Gastroesophageal sphincter (tissue), 4 donors: Measurements from ENCODE around the gene MAPT. TPM values are rescaled to one million over a fixed set of nuclear protein-coding genes. Genes with fewer than 3 reads are reported as not detected.
"Not testable (repeated sequence)": the region's sequence is repeated elsewhere in the genome, so short reads cannot be mapped to it uniquely, and the experiment has no call there.

Experiments used
- ATAC-seq: fragments of 150-250 bp; one replicate; pipeline ENCODE4 v1.9.1; 2016; ENCODE audit warnings: mild to moderate bottlenecking, moderate library complexity
- H3K27ac ChIP-seq, 4 donors: fragments of 200-600 bp; sonication (generic) in 3 of 4; 1 replicate in 3 of 4; 2 replicates in 1 of 4; pipeline ENCODE4 v1.5.1; 2016 to 2019
- H3K27me3 ChIP-seq: fragments of 200-600 bp; sonication (generic); one replicate; pipeline ENCODE4 v1.5.1; 2019
- H3K36me3 ChIP-seq, 2 donors: fragments of 200-600 bp; sonication (generic); one replicate each; pipeline ENCODE4 v1.5.1; 2019; ENCODE audit warnings: control low read depth in 1 of 2
- H3K4me1 ChIP-seq, 3 donors: fragments of 200-600 bp; sonication (generic); 1 replicate in 2 of 3; 2 replicates in 1 of 3; pipeline ENCODE4 v1.5.1; 2016 to 2019; ENCODE audit warnings: control low read depth in 2 of 3
- H3K4me3 ChIP-seq, 2 donors: fragments of 200-600 bp; sonication (generic); one replicate each; pipeline ENCODE4 v1.5.1; 2019; ENCODE audit warnings: mild to moderate bottlenecking in 1 of 2, moderate library complexity in 1 of 2
- H3K9me3 ChIP-seq, 3 donors: fragments of 200-600 bp; sonication (generic); one replicate each; pipeline ENCODE4 v1.5.1; 2017 to 2019; ENCODE audit warnings: control low read depth in 2 of 3
- EP300 ChIP-seq: sonication (generic); formaldehyde crosslinking; IDR thresholded peaks from one replicate; pipeline ENCODE4 v1.6.1; 2017; ENCODE audit warnings: antibody characterized with exemption, mild to moderate bottlenecking
- POLR2A ChIP-seq, 2 donors: fragments of 450-650 bp; IDR thresholded peaks; one replicate each; pipeline ENCODE4 v1.6.1; 2017; ENCODE audit warnings: antibody characterized with exemption in 2 of 2, mild to moderate bottlenecking in 2 of 2, moderate library complexity in 1 of 2
- POLR2AphosphoS5 ChIP-seq: sonication (generic); formaldehyde crosslinking; IDR thresholded peaks from one replicate; pipeline ENCODE4 v1.6.1; 2017; ENCODE audit warnings: antibody characterized with exemption
- WGBS, 2 donors: methylation state at CpG; one replicate each; pipeline ENCODE4 v1.1.5; 2018; ENCODE audit warnings: low coverage in 1 of 2; 5-methylcytosine and 5-hydroxymethylcytosine counted together
- total RNA-seq, 4 donors: library from RNA; depleted of rRNA; stranded (reverse); fragments of >200 nt; gene quantifications; one replicate each; pipeline ENCODE4 v1.1.0, GENCODE V29; 2016
- TF ChIP-seq, protein P1 (sequence below), 4 experiments: fragments of 200-600 bp in 2 of 4; fragments of 450-650 bp in 2 of 4; sonication (generic) in 1 of 4; IDR thresholded peaks; one replicate each; pipeline ENCODE4 v1.5.1; 2017 to 2019; ENCODE audit warnings: antibody characterized with exemption in 4 of 4, mild to moderate bottlenecking in 2 of 4, moderate library complexity in 2 of 4

The MAPT gene
- total RNA-seq, 4 donors from 2014 or later: 3.4 to 12.2 (median 8.5) TPM

DNA sequence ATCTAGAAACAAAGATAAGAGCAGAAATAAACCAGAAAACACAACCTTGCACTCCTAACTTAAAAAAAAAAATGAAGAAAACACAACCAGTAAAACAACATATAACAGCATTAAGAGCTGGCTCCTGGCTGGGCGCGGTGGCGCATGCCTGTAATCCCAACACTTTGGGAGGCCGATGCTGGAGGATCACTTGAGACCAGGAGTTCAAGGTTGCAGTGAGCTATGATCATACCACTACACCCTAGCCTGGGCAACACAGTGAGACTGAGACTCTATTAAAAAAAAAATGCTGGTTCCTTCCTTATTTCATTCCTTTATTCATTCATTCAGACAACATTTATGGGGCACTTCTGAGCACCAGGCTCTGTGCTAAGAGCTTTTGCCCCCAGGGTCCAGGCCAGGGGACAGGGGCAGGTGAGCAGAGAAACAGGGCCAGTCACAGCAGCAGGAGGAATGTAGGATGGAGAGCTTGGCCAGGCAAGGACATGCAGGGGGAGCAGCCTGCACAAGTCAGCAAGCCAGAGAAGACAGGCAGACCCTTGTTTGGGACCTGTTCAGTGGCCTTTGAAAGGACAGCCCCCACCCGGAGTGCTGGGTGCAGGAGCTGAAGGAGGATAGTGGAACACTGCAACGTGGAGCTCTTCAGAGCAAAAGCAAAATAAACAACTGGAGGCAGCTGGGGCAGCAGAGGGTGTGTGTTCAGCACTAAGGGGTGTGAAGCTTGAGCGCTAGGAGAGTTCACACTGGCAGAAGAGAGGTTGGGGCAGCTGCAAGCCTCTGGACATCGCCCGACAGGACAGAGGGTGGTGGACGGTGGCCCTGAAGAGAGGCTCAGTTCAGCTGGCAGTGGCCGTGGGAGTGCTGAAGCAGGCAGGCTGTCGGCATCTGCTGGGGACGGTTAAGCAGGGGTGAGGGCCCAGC is 107.3 kb downstream of the MAPT start:
- Histone ChIP-seq H3K27me3 (no peaks in the 10 kb centered on the region), H3K27ac (no peak overlapping the region), H3K4me3 (no peak overlapping the region), H3K4me1 (peaks cover 0 to 21% (median 8%) of the 10 kb centered on the region in 3 donors), H3K9me3 (no peaks in the 10 kb centered on the region), H3K36me3 (no peaks in the 10 kb centered on the region)
- 74 to 89% methylated on average over 5 to 6 of the region's 13 CpGs for WGBS, 2 donors
- peak; percentile 13 for ATAC-seq
- TF ChIP-seq POLR2AphosphoS5: no peak
- TF ChIP-seq, protein P1, sequence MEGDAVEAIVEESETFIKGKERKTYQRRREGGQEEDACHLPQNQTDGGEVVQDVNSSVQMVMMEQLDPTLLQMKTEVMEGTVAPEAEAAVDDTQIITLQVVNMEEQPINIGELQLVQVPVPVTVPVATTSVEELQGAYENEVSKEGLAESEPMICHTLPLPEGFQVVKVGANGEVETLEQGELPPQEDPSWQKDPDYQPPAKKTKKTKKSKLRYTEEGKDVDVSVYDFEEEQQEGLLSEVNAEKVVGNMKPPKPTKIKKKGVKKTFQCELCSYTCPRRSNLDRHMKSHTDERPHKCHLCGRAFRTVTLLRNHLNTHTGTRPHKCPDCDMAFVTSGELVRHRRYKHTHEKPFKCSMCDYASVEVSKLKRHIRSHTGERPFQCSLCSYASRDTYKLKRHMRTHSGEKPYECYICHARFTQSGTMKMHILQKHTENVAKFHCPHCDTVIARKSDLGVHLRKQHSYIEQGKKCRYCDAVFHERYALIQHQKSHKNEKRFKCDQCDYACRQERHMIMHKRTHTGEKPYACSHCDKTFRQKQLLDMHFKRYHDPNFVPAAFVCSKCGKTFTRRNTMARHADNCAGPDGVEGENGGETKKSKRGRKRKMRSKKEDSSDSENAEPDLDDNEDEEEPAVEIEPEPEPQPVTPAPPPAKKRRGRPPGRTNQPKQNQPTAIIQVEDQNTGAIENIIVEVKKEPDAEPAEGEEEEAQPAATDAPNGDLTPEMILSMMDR (IDR thresholded peaks at IDR 0.05): no peak
- no peak for TF ChIP-seq EP300
- TF ChIP-seq POLR2A (IDR thresholded peaks at IDR 0.05): no peak

DNA sequence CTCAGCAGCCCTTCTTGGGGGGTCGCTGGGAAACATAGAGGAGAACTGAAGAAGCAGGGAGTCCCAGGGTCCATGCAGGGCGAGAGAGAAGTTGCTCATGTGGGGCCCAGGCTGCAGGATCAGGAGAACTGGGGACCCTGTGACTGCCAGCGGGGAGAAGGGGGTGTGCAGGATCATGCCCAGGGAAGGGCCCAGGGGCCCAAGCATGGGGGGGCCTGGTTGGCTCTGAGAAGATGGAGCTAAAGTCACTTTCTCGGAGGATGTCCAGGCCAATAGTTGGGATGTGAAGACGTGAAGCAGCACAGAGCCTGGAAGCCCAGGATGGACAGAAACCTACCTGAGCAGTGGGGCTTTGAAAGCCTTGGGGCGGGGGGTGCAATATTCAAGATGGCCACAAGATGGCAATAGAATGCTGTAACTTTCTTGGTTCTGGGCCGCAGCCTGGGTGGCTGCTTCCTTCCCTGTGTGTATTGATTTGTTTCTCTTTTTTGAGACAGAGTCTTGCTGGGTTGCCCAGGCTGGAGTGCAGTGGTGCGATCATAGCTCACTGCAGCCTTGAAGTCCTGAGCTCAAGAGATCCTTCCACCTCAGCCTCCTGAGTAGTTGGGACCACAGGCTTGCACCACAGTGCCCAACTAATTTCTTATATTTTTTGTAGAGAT is 108.1 kb downstream of the MAPT start:
- 0 to 25% methylated on average over 4 to 5 of the region's 8 CpGs for WGBS, 2 donors
- Histone ChIP-seq H3K9me3 (no peaks in the 10 kb centered on the region), H3K4me1 (peaks cover 0 to 21% (median 8%) of the 10 kb centered on the region in 3 donors), H3K27ac (no peak overlapping the region), H3K4me3 (no peak overlapping the region), H3K27me3 (no peaks in the 10 kb centered on the region), H3K36me3 (no peaks in the 10 kb centered on the region)
- peak; percentile 73 for ATAC-seq
- no peak for TF ChIP-seq EP300
- TF ChIP-seq, protein P1 (IDR thresholded peaks at IDR 0.05): peak in 3 of 4 experiments; percentile 95 to 99 (median 96)

DNA sequence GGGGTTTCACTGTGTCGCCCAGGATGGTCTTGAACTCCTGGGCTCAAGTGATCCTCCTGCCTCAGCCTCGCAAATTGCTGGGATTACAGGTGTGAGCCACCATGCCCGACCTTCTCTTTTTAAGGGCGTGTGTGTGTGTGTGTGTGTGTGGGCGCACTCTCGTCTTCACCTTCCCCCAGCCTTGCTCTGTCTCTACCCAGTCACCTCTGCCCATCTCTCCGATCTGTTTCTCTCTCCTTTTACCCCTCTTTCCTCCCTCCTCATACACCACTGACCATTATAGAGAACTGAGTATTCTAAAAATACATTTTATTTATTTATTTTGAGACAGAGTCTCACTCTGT is 108.6 kb downstream of the MAPT start:
- whole genome bisulfite sequencing, 2 donors: 57 to 66% methylated on average over 5 to 7 of the region's 7 CpGs
- no peak overlapping the region for H3K27ac ChIP-seq
- no peak for ATAC-seq
- no peak overlapping the region for H3K4me3 ChIP-seq
- H3K9me3 ChIP-seq: no peaks in the 10 kb centered on the region
- no peaks in the 10 kb centered on the region for H3K27me3 ChIP-seq
- H3K36me3 ChIP-seq: no peaks in the 10 kb centered on the region
- peaks cover 0 to 21% (median 8%) of the 10 kb centered on the region in 3 donors for H3K4me1 ChIP-seq
- TF ChIP-seq, protein P1 (IDR thresholded peaks at IDR 0.05): no peak
- TF ChIP-seq POLR2AphosphoS5 (no peak), POLR2A (IDR thresholded peaks at IDR 0.05) (no peak), EP300 (no peak)

DNA sequence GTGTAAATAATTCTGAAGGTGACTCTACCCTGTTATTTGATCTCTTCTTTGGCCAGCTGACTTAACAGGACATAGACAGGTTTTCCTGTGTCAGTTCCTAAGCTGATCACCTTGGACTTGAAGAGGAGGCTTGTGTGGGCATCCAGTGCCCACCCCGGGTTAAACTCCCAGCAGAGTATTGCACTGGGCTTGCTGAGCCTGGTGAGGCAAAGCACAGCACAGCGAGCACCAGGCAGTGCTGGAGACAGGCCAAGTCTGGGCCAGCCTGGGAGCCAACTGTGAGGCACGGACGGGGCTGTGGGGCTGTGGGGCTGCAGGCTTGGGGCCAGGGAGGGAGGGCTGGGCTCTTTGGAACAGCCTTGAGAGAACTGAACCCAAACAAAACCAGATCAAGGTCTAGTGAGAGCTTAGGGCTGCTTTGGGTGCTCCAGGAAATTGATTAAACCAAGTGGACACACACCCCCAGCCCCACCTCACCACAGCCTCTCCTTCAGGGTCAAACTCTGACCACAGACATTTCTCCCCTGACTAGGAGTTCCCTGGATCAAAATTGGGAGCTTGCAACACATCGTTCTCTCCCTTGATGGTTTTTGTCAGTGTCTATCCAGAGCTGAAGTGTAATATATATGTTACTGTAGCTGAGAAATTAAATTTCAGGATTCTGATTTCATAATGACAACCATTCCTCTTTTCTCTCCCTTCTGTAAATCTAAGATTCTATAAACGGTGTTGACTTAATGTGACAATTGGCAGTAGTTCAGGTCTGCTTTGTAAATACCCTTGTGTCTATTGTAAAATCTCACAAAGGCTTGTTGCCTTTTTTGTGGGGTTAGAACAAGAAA is 109.8 kb downstream of the MAPT start:
- 28 to 50% methylated on average over 2 of the region's 6 CpGs for WGBS, 2 donors
- Histone ChIP-seq H3K9me3 (no peaks in the 10 kb centered on the region), H3K4me1 (peaks cover 0 to 21% (median 8%) of the 10 kb centered on the region in 3 donors), H3K36me3 (no peaks in the 10 kb centered on the region), H3K27me3 (no peaks in the 10 kb centered on the region), H3K4me3 (no peak overlapping the region), H3K27ac (no peak overlapping the region)
- TF ChIP-seq EP300: no peak
- TF ChIP-seq, protein P1 (IDR thresholded peaks at IDR 0.05): no peak
- TF ChIP-seq POLR2AphosphoS5: no peak
- no peak for TF ChIP-seq POLR2A (IDR thresholded peaks at IDR 0.05)
- no peak for ATAC-seq

DNA sequence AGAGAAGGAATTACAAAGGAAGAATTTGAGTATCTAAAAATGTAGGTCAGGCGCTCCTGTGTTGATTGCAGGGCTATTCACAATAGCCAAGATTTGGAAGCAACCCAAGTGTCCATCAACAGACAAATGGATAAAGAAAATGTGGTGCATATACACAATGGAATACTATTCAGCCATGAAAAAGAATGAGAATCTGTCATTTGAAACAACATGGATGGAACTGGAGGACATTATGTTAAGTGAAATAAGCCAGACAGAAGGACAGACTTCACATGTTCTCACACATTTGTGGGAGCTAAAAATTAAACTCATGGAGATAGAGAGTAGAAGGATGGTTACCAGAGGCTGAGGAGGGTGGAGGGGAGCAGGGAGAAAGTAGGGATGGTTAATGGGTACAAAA is 111.7 kb downstream of the MAPT start:
- H3K4me1 ChIP-seq: peaks cover 0 to 21% (median 8%) of the 10 kb centered on the region in 3 donors
- H3K36me3 ChIP-seq, H3K4me3 ChIP-seq, ATAC-seq, H3K27me3 ChIP-seq, H3K27ac ChIP-seq, H3K9me3 ChIP-seq: not testable (repeated sequence)
- 100% methylated on average over 1 of the region's 1 CpG; no CpG with 5 or more reads in 1 of the 2 donors for WGBS, 2 donors
